ENCODE results near the gene PDSS2. TPM values are rescaled to one million over a fixed set of nuclear protein-coding genes. Genes with fewer than 3 reads are reported as not detected.

PDSS2 gene
- total and polyA plus RNA-seq, 2 of the 8 experiments (the other 6 are each of a cell fraction or from before 2014, with no cell fraction given), result 10.7 to 16.1 TPM

DNA sequence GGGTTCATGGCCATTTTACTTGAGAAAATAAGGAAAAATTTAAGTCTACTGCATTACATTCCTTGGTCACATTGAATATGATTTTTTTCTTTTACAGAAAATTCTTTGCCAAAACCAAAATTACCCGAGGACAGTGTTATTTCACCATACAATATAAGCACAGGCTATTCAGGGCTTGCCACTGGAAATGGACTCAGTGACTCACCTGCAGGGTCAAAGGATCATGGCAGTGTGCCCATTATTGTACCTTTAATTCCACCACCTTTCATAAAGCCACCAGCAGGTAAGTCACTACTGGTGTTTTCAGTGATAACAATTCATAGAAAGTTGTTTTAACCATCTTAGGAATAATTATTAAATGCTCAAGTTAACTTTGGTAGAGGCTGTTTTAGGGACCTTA lies 46.8 kb upstream of the PDSS2 start:
- H3K36me3 ChIP-seq (ENCODE audit: control insufficient read depth in 2 of 4, insufficient read depth in 4 of 4, low read length in 3 of 4), result no peaks in the 10 kb centered on the region
- H3K4me2 ChIP-seq (ENCODE audit: insufficient read depth in 1 of 2, low read depth in 2 of 2, low read length in 2 of 2), result no peak overlapping the region
- H3K4me1 ChIP-seq (replicated peaks in 1 of 4; ENCODE audit: control insufficient read depth in 3 of 4, insufficient read depth in 4 of 4, low read length in 3 of 4), result peaks cover 0 to 8% (median 3%) of the 10 kb centered on the region in 4 experiments; a peak in 4 of 7 replicates
- H2BK15ac ChIP-seq (ENCODE audit: low read length), result no peak overlapping the region
- H2BK12ac ChIP-seq (ENCODE audit: low read depth, low read length), result no peak overlapping the region
- no peak overlapping the region for H3K18ac ChIP-seq (ENCODE audit: extremely low read depth, low read length)
- no peaks in the 10 kb centered on the region for H3K23me2 ChIP-seq (ENCODE audit: low read depth, low read length)
- no peak overlapping the region for H2AK5ac ChIP-seq (ENCODE audit: low read depth, low read length)
- no peak for TF ChIP-seq POLR2AphosphoS5 (IDR thresholded peaks at IDR 0.05; ENCODE audit: low read depth, low read length)
- H2BK20ac ChIP-seq (ENCODE audit: low read length), result no peak overlapping the region
- DNase-seq (ENCODE audit: low read depth in 1 of 2, low spot score in 2 of 2), result no peak
- H4K8ac ChIP-seq (ENCODE audit: extremely low read depth, insufficient read depth, low read length), result no peak overlapping the region
- no peaks in the 10 kb centered on the region for H3K27me3 ChIP-seq (replicated peaks in 1 of 4; ENCODE audit: control insufficient read depth in 3 of 4, extremely low read depth in 1 of 4, insufficient read depth in 3 of 4, low read length in 3 of 4)
- H3K14ac ChIP-seq (ENCODE audit: insufficient read length), result no peak overlapping the region
- ChIA-PET CTCF (ENCODE audit: partially characterized antibody) (no interaction called here), POLR2A (ENCODE audit: partially characterized antibody) (interaction anchor here (0.7 kb wide), 1 partner anchor 145 kb away, joined by 3 read pairs; no protein-coding TSS in a partner anchor)
- no peak overlapping the region for H3K4me3 ChIP-seq (ENCODE audit: extremely low read depth in 1 of 4, insufficient read depth in 2 of 4, low read depth in 3 of 4, low read length in 4 of 4)
- no peaks in the 10 kb centered on the region for H3K79me1 ChIP-seq (ENCODE audit: low read depth, low read length)
- H4K91ac ChIP-seq (replicated peaks; ENCODE audit: insufficient read length, low read length), result no peak overlapping the region
- no peaks in the 10 kb centered on the region for H3K79me2 ChIP-seq (ENCODE audit: control insufficient read depth in 1 of 2, insufficient read depth in 2 of 2, low read length in 2 of 2)
- 100% methylated on average over 1 of the region's 1 CpG; no CpG with 5 or more reads in 1 of the 2 experiments for WGBS, 2 experiments (ENCODE audit: extremely low coverage in 1 of 2, insufficient coverage in 1 of 2, insufficient read length in 1 of 2, insufficient replicate concordance in 2 of 2, low coverage in 1 of 2, low lambda C conversion rate in 2 of 2, missing lambda C conversion rate in 1 of 2)
- no peak overlapping the region for H3K56ac ChIP-seq (replicated peaks; ENCODE audit: insufficient read length, low read depth, low read length)
- H2BK120ac ChIP-seq (replicated peaks; ENCODE audit: low read depth, low read length), result no peak overlapping the region
- H3K9ac ChIP-seq (replicated peaks in 1 of 4; ENCODE audit: extremely low read depth in 1 of 4, low read depth in 3 of 4, low read length in 3 of 4), result no peak overlapping the region
- no peaks in the 10 kb centered on the region for H3K9me3 ChIP-seq (ENCODE audit: insufficient read depth in 2 of 2, low read depth in 1 of 2, low read length in 1 of 2)
- H3K23ac ChIP-seq (ENCODE audit: insufficient read length), result no peak overlapping the region
- H3K4ac ChIP-seq (replicated peaks; ENCODE audit: insufficient read length, low read depth, low read length), result no peak overlapping the region
- H2BK5ac ChIP-seq (ENCODE audit: low read depth, low read length), result no peak overlapping the region
- H3K27ac ChIP-seq (ENCODE audit: low read depth, low read length), result no peak overlapping the region
- FAIRE-seq, result no peak
- no peak overlapping the region for H2AFZ ChIP-seq (ENCODE audit: low read length)
- H4K20me1 ChIP-seq (replicated peaks in 1 of 2; ENCODE audit: control insufficient read depth in 1 of 2, insufficient read depth in 2 of 2, low read length in 2 of 2), result no peaks in the 10 kb centered on the region
- H4K5ac ChIP-seq (ENCODE audit: insufficient read length, low read depth, low read length), result no peak overlapping the region
